Urothelium cell line (cell line): ENCODE data around the gene DNER.
"Not testable (repeated sequence)": the region's sequence is repeated elsewhere in the genome, so short reads cannot be mapped to it uniquely, and the experiment has no call there.

Experiments
- DNase-seq: peaks from one replicate; pipeline ENCODE4 v3.0.0; 2011; ENCODE audit warnings: low spot score, mixed read lengths
- FAIRE-seq: peaks from 2 replicates; lab custom pipeline; 2011; peaks lifted over from hg19 to GRCh38; lab: Jason Lieb, UNC

The DNER gene

GRCh38 chr2:229633556-229633955 is 80.8 kb downstream of the DNER start:
- FAIRE-seq, result no peak
- no peak for DNase-seq

GRCh38 chr2:229629039-229629438 is 85.3 kb downstream of the DNER start:
- FAIRE-seq, result no peak

GRCh38 chr2:229627728-229628127 is 86.6 kb downstream of the DNER start:
- FAIRE-seq (no peak), DNase-seq (no peak)

More at GRCh38 chr2:229629039-229629438, 85.3 kb downstream of the DNER start:
- DNase-seq, result no peak

GRCh38 chr2:229622495-229623355 is 91.6 kb downstream of the DNER start:
- FAIRE-seq, result no peak

GRCh38 chr2:229620759-229621158 is 93.6 kb downstream of the DNER start:
- DNase-seq, result no peak
- no peak for FAIRE-seq

More at GRCh38 chr2:229622495-229623355, 91.6 kb downstream of the DNER start:
- DNase-seq, result no peak

- no peak for DNase-seq
- no peak for FAIRE-seq
Observed at GRCh38 chr2:229620289-229620688, 94.1 kb downstream of the DNER start.

- FAIRE-seq (peak; percentile 32), DNase-seq (no peak)
Observed at GRCh38 chr2:229616433-229616832, 97.9 kb downstream of the DNER start.

GRCh38 chr2:229614021-229614420 is 100.3 kb downstream of the DNER start:
- not testable (repeated sequence) for DNase-seq, FAIRE-seq

GRCh38 chr2:229612384-229612971 is 101.9 kb downstream of the DNER start:
- no peak for DNase-seq
- no peak for FAIRE-seq

GRCh38 chr2:229611360-229611759 is 103.0 kb downstream of the DNER start:
- FAIRE-seq, result no peak

GRCh38 chr2:229610872-229611271 is 103.5 kb downstream of the DNER start:
- FAIRE-seq (no peak), DNase-seq (no peak)

More at GRCh38 chr2:229611360-229611759, 103.0 kb downstream of the DNER start:
- DNase-seq, result no peak

- DNase-seq, result no peak
- no peak for FAIRE-seq
Observed at GRCh38 chr2:229610333-229610732, 104.0 kb downstream of the DNER start.

- no peak for FAIRE-seq
- no peak for DNase-seq
Observed at GRCh38 chr2:229601936-229602335, 112.4 kb downstream of the DNER start.

GRCh38 chr2:229601396-229601795 is 113.0 kb downstream of the DNER start:
- no peak for FAIRE-seq
- no peak for DNase-seq

GRCh38 chr2:229598227-229598626 is 116.1 kb downstream of the DNER start:
- DNase-seq (no peak), FAIRE-seq (no peak)

GRCh38 chr2:229596796-229597195 is 117.6 kb downstream of the DNER start:
- FAIRE-seq, result peak; percentile 87
- DNase-seq, result no peak

GRCh38 chr2:229591611-229592010 is 122.7 kb downstream of the DNER start:
- FAIRE-seq (no peak), DNase-seq (no peak)

- FAIRE-seq (no peak), DNase-seq (peak; percentile 84)
Observed at GRCh38 chr2:229586746-229587705, 127.3 kb downstream of the DNER start.

GRCh38 chr2:229586012-229586411 is 128.3 kb downstream of the DNER start:
- no peak for FAIRE-seq
- peak; percentile 48 for DNase-seq

GRCh38 chr2:229582151-229582550 is 132.2 kb downstream of the DNER start:
- FAIRE-seq, result no peak

More at GRCh38 chr2:229582151-229582550, 132.2 kb downstream of the DNER start:
- DNase-seq, result no peak
